Right ventricle myocardium inferior (tissue), 1 donor: Measurements from ENCODE around the gene ROR1. TPM values are rescaled to one million over a fixed set of nuclear protein-coding genes. Genes with fewer than 3 reads are reported as not detected.
"Not testable (repeated sequence)": the region's sequence is repeated elsewhere in the genome, so short reads cannot be mapped to it uniquely, and the experiment has no call there.

Source experiments
- ATAC-seq: fragments of 200-7000 bp; cut with Tn5 transposase; one replicate; pipeline ENCODE4 v1.9.1; 2020; ENCODE audit warnings: mild to moderate bottlenecking, moderate library complexity
- DNase-seq: peaks from one replicate; pipeline ENCODE4 v3.0.0; 2021; ENCODE audit errors: missing footprints
- intact Hi-C: fragments of 100-400 bp; cut with DNase I; formaldehyde crosslinking; loops from one replicate; pipeline ENCODE4 v1.11.0; 2022
- total RNA-seq: library from RNA; stranded (reverse); fragmentation: NEBNext Ultra II Directional; extraction: Animal tissue kit (Norgen Biotek cat#: 25700); gene quantifications from one replicate; pipeline ENCODE4 v1.2.1, GENCODE V29; 2021
- donor health status: DM: no; HTN: yes; CAD: no; lungs with severe emphysema.

Gene ROR1
- total RNA-seq, 1 donor from 2014 or later: 8.4 TPM

DNA sequence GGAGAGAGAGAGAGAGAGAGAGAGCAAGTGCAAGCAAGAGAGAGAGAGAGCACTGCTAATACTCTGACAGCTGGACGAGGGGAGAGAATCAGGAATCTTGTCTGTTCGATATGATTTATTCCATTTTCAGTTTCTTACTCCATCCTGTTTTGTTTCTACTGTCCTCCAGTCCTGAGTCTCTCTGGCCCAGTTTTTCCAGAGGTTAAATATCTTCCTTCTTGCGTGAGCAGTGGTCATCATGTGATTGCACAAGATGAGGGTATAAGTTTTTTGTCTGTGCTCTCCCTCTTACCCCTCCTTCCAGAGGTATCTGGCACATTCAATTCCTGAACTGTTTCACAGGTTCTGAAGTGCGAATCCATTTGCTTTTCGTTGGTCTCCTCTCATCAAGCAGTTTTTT lies 446.4 kb downstream of the ROR1 start:
- intact Hi-C loops: no loop called here
- DNase-seq (no peak), ATAC-seq (no peak)

GRCh38 chr1:64223329-64224151 lies 449.7 kb downstream of the ROR1 start:
- intact Hi-C loops: no loop called here
- no peak for DNase-seq
- no peak for ATAC-seq

DNA sequence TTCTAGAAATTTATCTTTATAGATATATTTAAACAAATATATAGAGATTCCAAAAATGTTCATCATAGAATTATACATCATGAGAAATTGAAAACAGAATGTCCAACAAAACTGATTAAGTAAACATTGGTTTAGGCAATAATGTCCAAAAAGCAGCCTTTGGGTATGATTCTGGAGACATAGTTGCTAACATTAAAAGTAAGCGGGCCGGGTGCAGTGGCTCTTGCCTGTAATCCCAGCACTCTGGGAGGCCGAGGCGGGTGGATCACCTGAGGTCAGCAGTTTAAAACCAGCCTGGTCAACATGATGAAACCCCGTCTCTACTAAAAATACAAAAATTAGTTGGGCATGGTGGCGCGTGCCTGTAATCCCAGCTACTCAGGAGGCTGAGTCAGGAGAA lies 450.4 kb downstream of the ROR1 start:
- DNase-seq, intact Hi-C loops, ATAC-seq: not testable (repeated sequence)

DNA sequence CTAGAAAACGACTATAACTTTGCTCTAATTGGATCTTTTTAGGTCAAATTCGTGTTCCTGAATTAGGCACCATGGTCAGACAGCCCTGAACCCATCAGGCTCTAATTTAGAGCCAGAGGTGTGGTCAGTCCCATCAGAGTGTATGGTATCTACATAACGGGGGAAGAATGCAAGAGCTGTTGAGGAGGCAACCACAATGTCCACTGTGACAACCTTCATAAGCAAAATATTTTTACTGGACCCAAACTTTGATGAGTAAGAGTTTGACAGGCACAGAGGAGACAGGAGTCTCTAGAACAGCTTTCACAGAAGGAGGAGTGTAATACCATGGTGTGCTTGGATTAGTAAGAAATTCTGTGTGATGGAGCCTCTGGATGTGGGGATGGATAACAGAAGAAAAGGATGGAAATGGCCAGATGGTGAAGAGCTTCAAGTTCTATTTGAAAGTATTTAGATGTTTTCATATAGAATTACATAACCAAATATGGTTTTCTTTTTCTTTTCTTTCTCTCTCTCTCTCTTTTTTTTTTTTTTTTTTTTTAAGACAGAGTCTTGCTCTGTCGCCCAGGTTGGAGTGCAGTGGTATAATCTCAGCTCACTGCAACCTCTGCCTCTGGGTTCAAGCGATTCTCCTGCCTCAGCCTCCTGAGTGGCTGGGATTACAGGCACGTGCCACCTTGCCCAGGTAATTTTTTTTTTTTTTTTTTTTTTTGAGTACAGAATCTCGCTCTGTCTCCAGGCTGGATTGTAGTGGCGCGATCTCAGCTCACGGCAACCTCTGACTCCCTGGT lies 454.5 kb downstream of the ROR1 start:
- intact Hi-C loops: no loop called here
- ATAC-seq (no peak), DNase-seq (no peak)

- ATAC-seq (no peak), DNase-seq (no peak)
- intact Hi-C loops: no loop called here
Measured at GRCh38 chr1:64229307-64229706, 455.5 kb downstream of the ROR1 start.

Other genes with a start within 250 kb of the ROR1 start
- 281 TPM for gene PGM1, start 180.6 kb upstream of the ROR1 start, total RNA-seq